ENCODE measurements around the gene SUCLG1.

DNA sequence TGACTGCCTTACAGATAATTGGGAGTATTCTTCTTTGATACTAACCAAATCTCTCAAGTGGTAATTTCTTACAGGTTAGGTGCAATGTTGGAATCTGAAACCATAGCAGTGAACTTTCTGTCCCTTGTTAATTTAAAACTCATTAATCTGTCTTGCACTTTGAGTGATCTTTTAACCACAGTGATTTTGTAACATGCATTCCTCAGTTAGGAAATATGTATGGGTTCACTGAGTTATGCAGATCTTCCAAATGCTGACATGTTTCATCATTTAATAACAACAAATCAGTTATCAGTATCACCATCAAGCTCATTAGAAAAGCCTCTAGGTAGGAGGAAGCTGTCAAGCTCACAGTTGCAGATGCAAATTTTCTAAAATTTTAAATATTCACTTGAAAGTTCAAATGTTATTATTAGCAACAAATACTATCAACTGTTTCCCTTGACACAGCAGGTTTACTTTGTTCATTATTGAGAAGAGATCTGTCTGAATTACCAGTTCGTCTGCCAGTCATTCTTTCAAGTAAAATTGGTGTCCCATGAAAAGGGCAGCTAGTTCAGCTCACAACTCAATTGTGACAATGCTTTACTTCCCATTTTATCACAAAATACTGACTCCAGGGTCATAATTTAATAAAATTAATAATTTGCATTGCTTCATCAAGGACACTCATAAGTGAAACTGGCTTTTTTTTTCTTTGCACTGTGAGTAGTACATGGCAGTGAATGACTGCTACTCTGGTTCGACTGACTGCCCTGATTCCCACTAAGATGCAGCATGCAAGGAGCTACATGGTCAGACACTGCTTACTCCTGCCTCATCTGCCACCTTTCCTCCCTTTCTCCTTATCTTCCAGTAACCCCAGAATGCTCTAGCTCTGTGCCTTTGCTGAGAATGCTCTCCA, 31.6 kb downstream of the SUCLG1 start:
- TF ChIP-seq, protein P1, sequence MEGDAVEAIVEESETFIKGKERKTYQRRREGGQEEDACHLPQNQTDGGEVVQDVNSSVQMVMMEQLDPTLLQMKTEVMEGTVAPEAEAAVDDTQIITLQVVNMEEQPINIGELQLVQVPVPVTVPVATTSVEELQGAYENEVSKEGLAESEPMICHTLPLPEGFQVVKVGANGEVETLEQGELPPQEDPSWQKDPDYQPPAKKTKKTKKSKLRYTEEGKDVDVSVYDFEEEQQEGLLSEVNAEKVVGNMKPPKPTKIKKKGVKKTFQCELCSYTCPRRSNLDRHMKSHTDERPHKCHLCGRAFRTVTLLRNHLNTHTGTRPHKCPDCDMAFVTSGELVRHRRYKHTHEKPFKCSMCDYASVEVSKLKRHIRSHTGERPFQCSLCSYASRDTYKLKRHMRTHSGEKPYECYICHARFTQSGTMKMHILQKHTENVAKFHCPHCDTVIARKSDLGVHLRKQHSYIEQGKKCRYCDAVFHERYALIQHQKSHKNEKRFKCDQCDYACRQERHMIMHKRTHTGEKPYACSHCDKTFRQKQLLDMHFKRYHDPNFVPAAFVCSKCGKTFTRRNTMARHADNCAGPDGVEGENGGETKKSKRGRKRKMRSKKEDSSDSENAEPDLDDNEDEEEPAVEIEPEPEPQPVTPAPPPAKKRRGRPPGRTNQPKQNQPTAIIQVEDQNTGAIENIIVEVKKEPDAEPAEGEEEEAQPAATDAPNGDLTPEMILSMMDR (conservative IDR thresholded peaks at IDR 0.05) = no peak
- no peak for TF ChIP-seq EZH2 (IDR thresholded peaks at IDR 0.05; ENCODE audit: low read depth)
